GM23338 (cell line): ENCODE measurements around the gene RHO. TPM values are rescaled to one million over a fixed set of nuclear protein-coding genes. Genes with fewer than 3 reads are reported as not detected.

Source experiments
- ATAC-seq: fragments of 200-7000 bp; cut with Tn5 transposase; 3 replicates; pipeline ENCODE4 v1.9.1; 2020
- DNase-seq: peaks from one replicate; pipeline ENCODE4 v3.0.0-alpha.2; 2015; ENCODE audit warnings: low spot score
- H2AFZ ChIP-seq: fragments of 200-600 bp; sonication (generic); 2 replicates; pipeline ENCODE4 v1.8.0; 2016; ENCODE audit warnings: antibody characterized with exemption, mild to moderate bottlenecking, moderate library complexity
- H3F3A ChIP-seq: fragments of 200-600 bp; sonication (generic); replicated peaks from 2 replicates; pipeline ENCODE4 v1.8.0; 2017; ENCODE audit warnings: antibody characterized with exemption, mixed run types, low read depth
- H3K27ac ChIP-seq: fragments of 200-600 bp; sonication (generic); 2 replicates; pipeline ENCODE4 v1.6.1; 2016; ENCODE audit warnings: low read depth
- H3K27me3 ChIP-seq: fragments of 200-600 bp; sonication (generic); 2 replicates; pipeline ENCODE4 v1.8.0; 2016; ENCODE audit warnings: mild to moderate bottlenecking, mixed run types, moderate library complexity; ENCODE audit not compliant: insufficient read depth
- H3K36me3 ChIP-seq: fragments of 200-600 bp; sonication (generic); 2 replicates; pipeline ENCODE4 v1.8.0; 2016; ENCODE audit warnings: mild to moderate bottlenecking; ENCODE audit not compliant: insufficient read depth
- H3K4me1 ChIP-seq: fragments of 200-600 bp; sonication (generic); 2 replicates; pipeline ENCODE4 v1.8.0; 2016; ENCODE audit warnings: mild to moderate bottlenecking, moderate library complexity; ENCODE audit not compliant: insufficient read depth
- H3K4me2 ChIP-seq: fragments of 200-600 bp; sonication (generic); 2 replicates; pipeline ENCODE4 v1.7.1; 2017; ENCODE audit warnings: mixed run types
- H3K4me3 ChIP-seq: fragments of 200-600 bp; sonication (generic); 2 replicates; pipeline ENCODE4 v1.6.1; 2016; ENCODE audit warnings: mixed run types
- H3K79me2 ChIP-seq: fragments of 200-600 bp; sonication (generic); replicated peaks from 2 replicates; pipeline ENCODE4 v1.8.0; 2017; ENCODE audit warnings: mild to moderate bottlenecking; ENCODE audit not compliant: insufficient read depth
- H3K9me2 ChIP-seq: fragments of 200-600 bp; sonication (generic); 2 replicates; pipeline ENCODE4 v1.8.0; 2017; ENCODE audit not compliant: insufficient read depth
- H4K20me1 ChIP-seq: fragments of 200-600 bp; sonication (generic); replicated peaks from 2 replicates; pipeline ENCODE4 v1.8.0; 2017; ENCODE audit warnings: mild to moderate bottlenecking; ENCODE audit not compliant: insufficient read depth
- H3K27ac Mint-ChIP-seq: 2 replicates; pipeline ENCODE4 v1.8.0; 2020; ENCODE audit warnings: inconsistent platforms, mild to moderate bottlenecking, moderate library complexity, mixed read lengths
- H3K27me3 Mint-ChIP-seq: 3 replicates; pipeline ENCODE4 v1.8.0; 2022; ENCODE audit warnings: low read depth, mild to moderate bottlenecking, moderate library complexity, mixed read lengths, inconsistent platforms; ENCODE audit not compliant: insufficient read depth, poor library complexity
- H3K36me3 Mint-ChIP-seq: 3 replicates; pipeline ENCODE4 v1.8.0; 2021; ENCODE audit warnings: low read depth, mild to moderate bottlenecking, inconsistent platforms, moderate library complexity, mixed read lengths
- H3K4me1 Mint-ChIP-seq: 3 replicates; pipeline ENCODE4 v1.8.0; 2020; ENCODE audit warnings: mild to moderate bottlenecking, inconsistent platforms, mixed read lengths
- H3K4me3 Mint-ChIP-seq: 3 replicates; pipeline ENCODE4 v1.8.0; 2021; ENCODE audit warnings: moderate library complexity, mild to moderate bottlenecking, inconsistent platforms, mixed read lengths
- H3K9me3 Mint-ChIP-seq: 3 replicates; pipeline ENCODE4 v1.8.0; 2020; ENCODE audit warnings: moderate library complexity, mild to moderate bottlenecking, inconsistent platforms, mixed read lengths
- CTCF ChIP-seq, 2 experiments: fragments of 200-600 bp in 1 of 2; sonication (generic) in 1 of 2; conservative IDR thresholded peaks; 2 replicates each; pipeline versions ENCODE4 v1.5.1 to v1.6.1; 2016 to 2017; ENCODE audit warnings: antibody characterized with exemption in 2 of 2, low read depth in 2 of 2, mild to moderate bottlenecking in 2 of 2, moderate library complexity in 1 of 2
- ETS1 ChIP-seq: IDR thresholded peaks from 2 replicates; pipeline ENCODE4 v1.6.1; 2016; ENCODE audit warnings: antibody characterized with exemption
- EZH2 ChIP-seq: fragments of 200-600 bp; sonication (generic); IDR thresholded peaks from one replicate; pipeline ENCODE4 v1.8.0; 2017; ENCODE audit warnings: antibody characterized with exemption, mild to moderate bottlenecking, low read depth; ENCODE audit not compliant: unreplicated experiment
- EZH2phosphoT487 ChIP-seq: fragments of 200-600 bp; sonication (generic); IDR thresholded peaks from one replicate; pipeline ENCODE4 v1.8.1; 2018; ENCODE audit warnings: antibody characterized with exemption; ENCODE audit not compliant: unreplicated experiment
- POLR2AphosphoS5 ChIP-seq: IDR thresholded peaks from 2 replicates; pipeline ENCODE4 v1.6.1; 2016; ENCODE audit warnings: antibody characterized with exemption, low read depth
- STAT1 ChIP-seq: IDR thresholded peaks from one replicate; pipeline ENCODE4 v1.6.1; 2016; ENCODE audit warnings: antibody characterized with exemption; ENCODE audit not compliant: unreplicated experiment
- polyA plus RNA-seq: library from polyadenylated mRNA; unstranded; fragments of >200 nt; fragmentation: Nextera tagmentation; extraction: Ambion mirVana; gene quantifications from 2 replicates; pipeline ENCODE4 v1.2.1, GENCODE V29; 2016
- total RNA-seq: library from RNA; depleted of rRNA; stranded (reverse); fragments of >200 nt; shearing (Covaris generic); gene quantifications from 2 replicates; pipeline ENCODE4 v1.2.3, GENCODE V29; 2014
- TF ChIP-seq, protein P1 (sequence below): IDR thresholded peaks from one replicate; pipeline ENCODE4 v1.6.1; 2018; ENCODE audit warnings: antibody characterized with exemption; ENCODE audit not compliant: unreplicated experiment

The RHO gene
- total and polyA plus RNA-seq, 2 experiments from 2014 or later = not detected

GRCh38 chr3:129530251-129530791, 1.9 kb downstream of the RHO start (continued):
- TF ChIP-seq, protein P1, sequence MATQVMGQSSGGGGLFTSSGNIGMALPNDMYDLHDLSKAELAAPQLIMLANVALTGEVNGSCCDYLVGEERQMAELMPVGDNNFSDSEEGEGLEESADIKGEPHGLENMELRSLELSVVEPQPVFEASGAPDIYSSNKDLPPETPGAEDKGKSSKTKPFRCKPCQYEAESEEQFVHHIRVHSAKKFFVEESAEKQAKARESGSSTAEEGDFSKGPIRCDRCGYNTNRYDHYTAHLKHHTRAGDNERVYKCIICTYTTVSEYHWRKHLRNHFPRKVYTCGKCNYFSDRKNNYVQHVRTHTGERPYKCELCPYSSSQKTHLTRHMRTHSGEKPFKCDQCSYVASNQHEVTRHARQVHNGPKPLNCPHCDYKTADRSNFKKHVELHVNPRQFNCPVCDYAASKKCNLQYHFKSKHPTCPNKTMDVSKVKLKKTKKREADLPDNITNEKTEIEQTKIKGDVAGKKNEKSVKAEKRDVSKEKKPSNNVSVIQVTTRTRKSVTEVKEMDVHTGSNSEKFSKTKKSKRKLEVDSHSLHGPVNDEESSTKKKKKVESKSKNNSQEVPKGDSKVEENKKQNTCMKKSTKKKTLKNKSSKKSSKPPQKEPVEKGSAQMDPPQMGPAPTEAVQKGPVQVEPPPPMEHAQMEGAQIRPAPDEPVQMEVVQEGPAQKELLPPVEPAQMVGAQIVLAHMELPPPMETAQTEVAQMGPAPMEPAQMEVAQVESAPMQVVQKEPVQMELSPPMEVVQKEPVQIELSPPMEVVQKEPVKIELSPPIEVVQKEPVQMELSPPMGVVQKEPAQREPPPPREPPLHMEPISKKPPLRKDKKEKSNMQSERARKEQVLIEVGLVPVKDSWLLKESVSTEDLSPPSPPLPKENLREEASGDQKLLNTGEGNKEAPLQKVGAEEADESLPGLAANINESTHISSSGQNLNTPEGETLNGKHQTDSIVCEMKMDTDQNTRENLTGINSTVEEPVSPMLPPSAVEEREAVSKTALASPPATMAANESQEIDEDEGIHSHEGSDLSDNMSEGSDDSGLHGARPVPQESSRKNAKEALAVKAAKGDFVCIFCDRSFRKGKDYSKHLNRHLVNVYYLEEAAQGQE = no peak
- TF ChIP-seq EZH2phosphoT487 = no peak
- TF ChIP-seq EZH2 = no peak
- TF ChIP-seq STAT1 = no peak

GRCh38 chr3:129530821-129531220, 2.4 kb downstream of the RHO start:
- H4K20me1 ChIP-seq = no peaks in the 10 kb centered on the region
- H3K4me3 ChIP-seq = no peak overlapping the region
- peak overlapping the region; percentile 55; the same call in 1 of the 2 replicates for H3K4me2 ChIP-seq
- no peak overlapping the region for H3K4me3 Mint-ChIP-seq
- peaks cover 11% of the 10 kb centered on the region; the same call in 1 of the 2 replicates for H3K4me1 ChIP-seq
- H3K79me2 ChIP-seq = no peaks in the 10 kb centered on the region
- peaks cover 6% of the 10 kb centered on the region; the same call in 1 of the 2 replicates for H3K9me2 ChIP-seq
- no peak for DNase-seq
- peak overlapping the region; percentile 95 for H2AFZ ChIP-seq
- H3K27me3 ChIP-seq = no peaks in the 10 kb centered on the region
- H3K27ac ChIP-seq = no peak overlapping the region
- no peaks in the 10 kb centered on the region for H3F3A ChIP-seq
- H3K9me3 Mint-ChIP-seq = no peaks in the 10 kb centered on the region
- peaks cover 27% of the 10 kb centered on the region for H3K27me3 Mint-ChIP-seq
- TF ChIP-seq EZH2 (no peak), POLR2AphosphoS5 (no peak), CTCF (conservative IDR thresholded peaks at IDR 0.05; ENCODE audit: low read depth in 2 of 2) (no peak), ETS1 (no peak)
- peaks cover 34% of the 10 kb centered on the region for H3K4me1 Mint-ChIP-seq
- ATAC-seq = no peak
- H3K36me3 Mint-ChIP-seq = no peaks in the 10 kb centered on the region; the same call in 2 of the 3 replicates
- H3K36me3 ChIP-seq = no peaks in the 10 kb centered on the region
- H3K27ac Mint-ChIP-seq = no peak overlapping the region; the same call in 1 of the 2 replicates
